GM12801 (cell line): Measurements from ENCODE around the gene CSMD2.

ENCODE experiments used
- CTCF ChIP-seq: IDR thresholded peaks from one replicate; pipeline ENCODE4 v1.5.1; 2011; ENCODE audit warnings: control low read depth; ENCODE audit not compliant: insufficient read length; ENCODE audit errors: extremely low read depth

CSMD2 gene

GRCh38 chr1:33649759-33650158, 515.3 kb downstream of the CSMD2 start:
- TF ChIP-seq CTCF = no peak

- no peak for TF ChIP-seq CTCF
These were observed 521.8 kb downstream of the CSMD2 start for GRCh38 chr1:33643216-33643615.

- no peak for TF ChIP-seq CTCF
These were observed 523.8 kb downstream of the CSMD2 start for GRCh38 chr1:33641104-33641830.

- TF ChIP-seq CTCF = no peak
These were observed 524.8 kb downstream of the CSMD2 start for GRCh38 chr1:33640114-33640660.

- TF ChIP-seq CTCF = no peak
These were observed 527.1 kb downstream of the CSMD2 start for GRCh38 chr1:33637846-33638440.

- no peak for TF ChIP-seq CTCF
These were observed 528.8 kb downstream of the CSMD2 start for GRCh38 chr1:33636209-33636608.

- no peak for TF ChIP-seq CTCF
These were observed 529.6 kb downstream of the CSMD2 start for GRCh38 chr1:33635336-33636012.
